Measurements from ENCODE around the gene SRPK1.

DNA sequence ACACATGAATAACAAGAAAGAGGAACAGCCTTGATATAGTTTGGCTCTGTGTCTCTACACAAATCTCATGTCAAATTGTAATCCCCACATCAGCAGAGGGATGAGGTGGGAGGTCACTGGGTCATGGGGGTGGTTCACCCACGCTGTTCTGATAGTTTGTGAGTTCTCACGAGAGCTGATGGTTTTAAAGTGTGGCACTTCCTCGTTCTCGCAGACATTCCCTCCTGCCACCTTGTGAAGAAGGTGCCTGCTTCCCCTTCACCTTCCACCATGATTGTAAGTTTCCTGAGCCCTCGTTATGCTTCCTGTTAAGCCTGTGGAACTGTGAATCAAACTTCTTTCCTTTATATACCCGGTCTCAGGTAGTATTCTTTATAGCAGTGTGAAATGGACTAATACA lies 13.1 kb downstream of the SRPK1 start:
- TF ChIP-seq RARB (CRISPR knock-in tag; IDR thresholded peaks at IDR 0.05) (no peak), ARNTL (CRISPR knock-in tag; IDR thresholded peaks at IDR 0.05; ENCODE audit: borderline replicate concordance, low read depth) (no peak)
